ENCODE measurements around the gene TNFAIP2.

The TNFAIP2 gene

DNA sequence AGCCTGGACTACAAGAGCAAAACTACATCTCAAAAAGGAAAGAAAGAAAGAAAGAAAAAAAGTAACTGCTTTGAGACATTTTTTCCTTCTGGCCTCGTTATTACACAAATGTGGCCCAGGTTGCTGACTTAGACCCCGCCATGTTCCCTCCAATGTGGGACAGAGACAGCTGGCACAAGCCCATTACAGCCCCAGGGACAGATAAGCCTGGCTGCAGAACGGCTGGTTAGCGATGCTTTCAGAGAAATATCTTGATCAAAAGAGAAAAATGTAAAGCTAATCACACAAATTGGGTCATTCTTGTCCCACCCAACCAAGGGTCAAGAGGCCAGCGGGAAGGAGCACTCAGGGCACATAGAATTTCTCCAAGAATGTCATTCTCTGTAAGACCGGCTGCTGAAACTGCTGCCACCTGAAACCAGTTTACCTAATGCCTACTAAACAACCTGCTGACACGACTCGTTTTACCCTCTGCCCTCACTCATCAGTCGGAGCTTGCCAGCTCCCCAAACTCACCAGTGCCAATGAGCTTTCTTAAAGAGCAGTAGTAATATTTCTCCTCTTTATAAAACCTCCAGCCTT, 63.1 kb downstream of the TNFAIP2 start:
- TF ChIP-seq, protein P1, sequence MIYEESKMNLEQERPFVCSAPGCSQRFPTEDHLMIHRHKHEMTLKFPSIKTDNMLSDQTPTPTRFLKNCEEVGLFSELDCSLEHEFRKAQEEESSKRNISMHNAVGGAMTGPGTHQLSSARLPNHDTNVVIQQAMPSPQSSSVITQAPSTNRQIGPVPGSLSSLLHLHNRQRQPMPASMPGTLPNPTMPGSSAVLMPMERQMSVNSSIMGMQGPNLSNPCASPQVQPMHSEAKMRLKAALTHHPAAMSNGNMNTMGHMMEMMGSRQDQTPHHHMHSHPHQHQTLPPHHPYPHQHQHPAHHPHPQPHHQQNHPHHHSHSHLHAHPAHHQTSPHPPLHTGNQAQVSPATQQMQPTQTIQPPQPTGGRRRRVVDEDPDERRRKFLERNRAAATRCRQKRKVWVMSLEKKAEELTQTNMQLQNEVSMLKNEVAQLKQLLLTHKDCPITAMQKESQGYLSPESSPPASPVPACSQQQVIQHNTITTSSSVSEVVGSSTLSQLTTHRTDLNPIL (CRISPR knock-in tag; IDR thresholded peaks at IDR 0.05; ENCODE audit: low read depth), result no peak
- ATAC-seq, result no peak

Data from SK-N-SH treated with all-trans-retinoic acid at 6 μM for 48 hours (cell line).